Retinal pigment epithelial cell (primary cell): ENCODE data around the gene CSPG4.

ENCODE experiments used
- DNase-seq: peaks from one replicate; pipeline ENCODE4 v3.0.0-alpha.2; 2010; ENCODE audit warnings: low read depth
- H3K4me3 ChIP-seq: 2 replicates; pipeline ENCODE4 v1.5.1; 2011; ENCODE audit warnings: mild to moderate bottlenecking, low read length, control low read depth, moderate library complexity
- TF ChIP-seq, protein P1 (sequence below): conservative IDR thresholded peaks from 2 replicates; pipeline ENCODE4 v1.5.1; 2011; ENCODE audit warnings: low read depth, low read length, control low read depth, inconsistent platforms

The CSPG4 gene

DNA sequence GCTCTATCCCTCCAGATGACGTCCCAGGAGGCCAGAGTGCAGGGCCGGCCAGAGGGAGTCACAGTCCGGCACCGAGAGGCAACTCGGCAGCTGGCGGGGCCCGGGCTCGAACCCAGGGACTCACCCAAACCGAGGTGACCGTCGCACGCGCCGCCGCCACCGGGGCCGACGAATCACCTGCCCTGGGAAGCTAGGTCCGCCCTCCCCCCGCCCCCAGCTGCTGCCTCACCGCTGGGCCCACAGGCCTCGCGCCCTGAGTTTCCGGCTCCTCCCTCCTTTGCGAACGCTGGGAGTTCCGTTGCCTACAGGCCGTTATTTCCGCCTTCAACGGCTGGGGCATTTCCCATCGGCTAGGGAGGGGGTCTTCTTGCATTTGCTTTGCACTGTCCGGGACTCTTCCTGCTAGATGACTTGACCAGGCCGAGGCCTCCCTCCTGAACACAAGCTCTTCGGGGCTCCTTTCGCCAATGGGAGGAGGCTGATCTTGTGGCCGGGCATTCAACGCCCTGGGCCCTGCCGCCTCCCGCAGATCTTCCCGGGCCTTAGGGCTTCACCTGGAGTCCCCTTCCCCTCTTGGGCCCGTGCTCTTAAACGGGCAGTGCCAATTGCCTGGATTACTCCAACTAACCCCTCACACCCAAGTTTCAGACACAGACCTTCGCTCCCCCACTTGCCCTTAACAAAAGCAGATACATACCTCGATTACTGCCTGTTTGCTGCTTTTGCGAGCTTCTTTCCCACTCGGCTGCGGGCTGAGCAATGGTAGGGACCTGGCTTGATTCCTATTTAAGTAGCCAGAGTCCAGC lies 86.9 kb downstream of the CSPG4 start, which contains the start of gene SNUPN:
SNUPN (minus strand) TSS at position 184 of the 806 bp plus-strand sequence. CDS start 4,674 bp downstream, outside the sequence.
- DNase-seq = peak; percentile 61
- TF ChIP-seq, protein P1, sequence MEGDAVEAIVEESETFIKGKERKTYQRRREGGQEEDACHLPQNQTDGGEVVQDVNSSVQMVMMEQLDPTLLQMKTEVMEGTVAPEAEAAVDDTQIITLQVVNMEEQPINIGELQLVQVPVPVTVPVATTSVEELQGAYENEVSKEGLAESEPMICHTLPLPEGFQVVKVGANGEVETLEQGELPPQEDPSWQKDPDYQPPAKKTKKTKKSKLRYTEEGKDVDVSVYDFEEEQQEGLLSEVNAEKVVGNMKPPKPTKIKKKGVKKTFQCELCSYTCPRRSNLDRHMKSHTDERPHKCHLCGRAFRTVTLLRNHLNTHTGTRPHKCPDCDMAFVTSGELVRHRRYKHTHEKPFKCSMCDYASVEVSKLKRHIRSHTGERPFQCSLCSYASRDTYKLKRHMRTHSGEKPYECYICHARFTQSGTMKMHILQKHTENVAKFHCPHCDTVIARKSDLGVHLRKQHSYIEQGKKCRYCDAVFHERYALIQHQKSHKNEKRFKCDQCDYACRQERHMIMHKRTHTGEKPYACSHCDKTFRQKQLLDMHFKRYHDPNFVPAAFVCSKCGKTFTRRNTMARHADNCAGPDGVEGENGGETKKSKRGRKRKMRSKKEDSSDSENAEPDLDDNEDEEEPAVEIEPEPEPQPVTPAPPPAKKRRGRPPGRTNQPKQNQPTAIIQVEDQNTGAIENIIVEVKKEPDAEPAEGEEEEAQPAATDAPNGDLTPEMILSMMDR = no peak
- H3K4me3 ChIP-seq = peak within 1 kb of the TSS; percentile 71
